ENCODE results near the gene RABL3.
"Not testable (repeated sequence)": the region's sequence is repeated elsewhere in the genome, so short reads cannot be mapped to it uniquely, and the experiment has no call there.

RABL3 gene

DNA sequence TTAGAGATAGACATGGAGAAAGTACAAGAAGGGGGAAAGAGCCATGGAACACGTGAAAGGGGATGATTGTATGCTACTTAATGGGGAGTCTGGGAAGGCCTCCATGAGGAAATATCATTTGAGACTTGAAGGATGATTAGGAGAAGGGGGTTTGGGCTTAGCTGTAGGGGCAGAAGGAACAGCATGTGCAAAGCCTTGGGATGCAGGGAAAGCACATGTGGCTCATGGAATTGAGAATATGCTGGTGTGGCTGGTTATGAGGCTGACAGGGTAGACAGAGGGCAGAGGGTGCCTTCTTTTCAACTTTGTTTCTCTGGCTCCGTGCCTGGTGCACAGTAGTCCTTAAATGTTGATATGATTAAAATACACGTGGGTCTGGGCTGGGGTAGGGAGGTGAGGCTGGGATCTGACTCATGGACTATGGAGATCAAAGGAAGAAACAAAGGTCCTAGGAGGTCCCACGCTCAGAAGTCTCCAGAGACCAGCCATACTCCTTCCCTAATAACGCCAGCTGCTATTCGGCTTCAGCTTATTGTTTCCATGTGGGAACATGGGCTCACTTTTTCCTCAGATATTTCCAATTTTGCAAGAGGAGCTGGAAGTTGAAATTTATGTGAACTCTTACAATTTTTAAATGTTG, 1.4 kb upstream of the RABL3 start:
- DNase-seq = no peak

DNA sequence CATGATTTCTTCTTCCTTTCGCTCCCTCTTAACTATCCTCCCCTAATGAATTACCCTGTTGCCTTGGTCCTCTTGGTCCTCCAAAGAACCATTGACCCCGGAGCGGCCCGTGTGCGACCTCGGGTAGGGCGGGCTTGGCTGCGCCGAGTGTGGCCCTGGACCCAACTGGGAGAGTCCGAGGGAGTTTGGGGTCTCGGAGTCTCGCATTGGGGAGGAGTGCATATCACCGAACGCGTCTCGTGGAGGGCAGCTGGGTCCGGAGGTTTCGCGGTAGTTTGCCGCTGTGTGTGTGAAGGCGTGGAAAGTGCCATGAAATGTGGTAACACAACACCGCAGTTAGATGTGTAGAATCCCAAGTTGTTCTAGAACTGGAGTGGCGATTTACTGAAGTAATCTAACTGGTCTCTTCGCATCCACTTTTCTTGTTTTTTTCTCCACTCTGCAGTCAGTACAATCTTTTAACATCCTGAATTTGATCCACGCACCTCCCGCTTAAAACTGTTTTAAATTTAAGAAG, 591 bp upstream of the RABL3 start:
- DNase-seq = no peak

DNA sequence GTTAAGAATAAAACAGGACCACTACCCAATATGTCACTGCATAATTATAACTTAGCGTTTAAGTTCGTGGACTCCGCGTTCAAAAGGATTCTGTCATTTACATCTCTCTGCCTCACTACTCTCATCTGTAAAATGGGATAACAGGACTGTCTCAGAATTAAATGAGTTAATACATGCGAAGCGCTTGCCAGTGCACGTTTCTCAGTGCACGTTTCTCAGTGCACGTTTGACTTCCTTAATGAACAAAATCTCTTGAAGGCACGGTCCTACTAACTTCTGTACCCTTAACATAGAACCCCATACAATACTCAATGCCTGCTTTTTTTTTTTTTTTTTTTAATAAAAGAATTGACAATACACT, 499 bp downstream of the RABL3 start:
- DNase-seq = peak; percentile 61

DNA sequence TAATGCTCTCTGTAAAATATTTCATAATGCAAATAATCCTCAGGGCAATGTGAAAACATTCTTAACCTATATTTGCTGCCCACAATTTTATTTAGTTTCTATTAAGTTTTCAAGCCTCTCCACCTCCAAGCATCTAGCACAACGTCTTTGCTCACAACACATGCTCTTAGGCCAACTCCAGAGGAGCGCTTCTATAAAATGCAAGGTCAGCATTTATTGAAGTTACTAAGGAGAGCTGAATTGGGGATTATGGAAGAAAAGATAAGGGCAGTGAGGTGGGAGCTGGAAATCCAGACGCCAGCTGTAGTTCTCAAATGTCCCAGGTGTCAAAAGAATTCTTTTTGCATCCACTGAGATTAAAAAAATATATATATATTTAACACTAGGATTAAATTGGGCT, 996 bp downstream of the RABL3 start:
- no peak for DNase-seq

DNA sequence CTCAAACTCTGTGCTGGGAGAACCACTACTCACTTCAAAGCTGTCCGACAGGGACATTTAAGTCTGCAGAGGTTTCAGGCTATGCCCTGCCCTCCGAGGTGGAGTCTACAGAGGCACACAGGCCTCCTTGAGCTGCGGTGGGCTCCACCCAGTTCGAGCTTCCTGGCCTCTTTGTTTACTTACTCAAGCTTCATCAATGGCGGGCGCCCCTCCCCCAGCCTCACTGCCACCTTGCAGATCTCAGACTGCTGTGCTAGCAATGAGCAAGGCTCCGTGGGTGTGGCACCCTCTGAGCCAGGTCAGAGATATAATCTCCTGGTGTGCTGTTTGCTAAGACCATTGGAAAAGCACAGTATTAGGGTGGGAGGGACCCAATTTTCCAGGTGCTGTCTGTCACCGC, 4.3 kb downstream of the RABL3 start:
- DNase-seq = not testable (repeated sequence)

DNA sequence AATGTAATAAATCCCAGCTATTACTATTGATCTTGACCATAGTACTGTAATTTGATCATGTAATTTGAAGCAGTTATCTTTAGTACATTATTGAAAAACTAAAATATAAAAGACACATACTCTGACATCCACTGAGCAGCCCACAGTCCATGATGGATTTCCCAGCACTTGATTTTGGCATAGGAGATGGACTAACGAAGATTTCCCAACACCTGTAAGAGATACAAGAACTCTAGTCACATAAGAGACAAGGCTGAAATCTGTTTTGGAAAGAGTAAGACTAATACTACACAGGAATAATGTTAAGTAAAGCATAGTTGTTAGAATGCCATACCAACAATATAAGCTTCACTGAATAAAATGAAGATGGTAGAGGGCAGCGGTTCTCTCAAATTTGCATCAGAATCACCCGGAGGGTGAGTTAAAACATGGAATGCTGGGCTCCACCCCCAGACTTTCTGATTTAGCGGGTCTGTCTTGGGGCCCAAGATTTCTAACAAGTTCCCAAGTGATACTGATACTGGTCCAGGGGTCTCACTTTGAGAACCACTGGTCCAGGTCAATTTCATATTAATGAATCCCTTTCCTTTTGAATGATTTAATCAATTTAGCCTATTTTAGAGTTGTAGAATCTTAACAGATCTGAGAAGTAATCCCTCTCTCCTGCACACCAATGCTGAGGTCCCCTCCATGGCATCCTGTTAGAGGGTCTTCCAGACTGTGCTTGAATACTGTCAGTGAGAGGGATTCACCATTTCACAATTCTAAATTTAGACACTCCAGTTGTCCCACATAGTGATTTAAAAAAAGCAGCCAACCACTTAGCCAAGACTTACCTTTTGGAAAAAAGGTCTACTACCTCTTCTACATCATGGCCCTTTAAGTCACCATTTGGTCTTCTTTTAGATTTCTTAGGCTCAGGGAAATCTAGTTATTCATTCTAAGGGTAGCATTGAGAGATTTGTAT, 11.5 kb downstream of the RABL3 start:
- DNase-seq = no peak

DNA sequence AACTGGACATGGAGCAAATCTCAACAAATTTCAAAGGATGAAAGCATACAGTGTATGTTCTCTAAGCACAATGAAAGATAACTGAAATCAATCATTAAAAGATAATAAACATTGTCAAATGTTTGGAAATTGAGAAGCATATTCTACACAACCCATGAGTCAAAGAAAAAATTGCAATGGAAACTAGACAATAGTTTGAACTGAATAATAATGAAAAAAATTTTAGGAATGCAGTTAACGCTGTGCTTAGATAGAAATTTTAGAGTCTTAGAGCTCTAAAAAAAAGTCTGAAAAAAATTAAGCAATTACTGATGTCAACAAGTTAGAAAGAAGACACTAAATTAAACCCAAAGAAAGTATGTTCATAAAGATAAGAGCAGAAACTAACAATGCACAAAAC, 15.5 kb downstream of the RABL3 start:
- DNase-seq = no peak

DNA sequence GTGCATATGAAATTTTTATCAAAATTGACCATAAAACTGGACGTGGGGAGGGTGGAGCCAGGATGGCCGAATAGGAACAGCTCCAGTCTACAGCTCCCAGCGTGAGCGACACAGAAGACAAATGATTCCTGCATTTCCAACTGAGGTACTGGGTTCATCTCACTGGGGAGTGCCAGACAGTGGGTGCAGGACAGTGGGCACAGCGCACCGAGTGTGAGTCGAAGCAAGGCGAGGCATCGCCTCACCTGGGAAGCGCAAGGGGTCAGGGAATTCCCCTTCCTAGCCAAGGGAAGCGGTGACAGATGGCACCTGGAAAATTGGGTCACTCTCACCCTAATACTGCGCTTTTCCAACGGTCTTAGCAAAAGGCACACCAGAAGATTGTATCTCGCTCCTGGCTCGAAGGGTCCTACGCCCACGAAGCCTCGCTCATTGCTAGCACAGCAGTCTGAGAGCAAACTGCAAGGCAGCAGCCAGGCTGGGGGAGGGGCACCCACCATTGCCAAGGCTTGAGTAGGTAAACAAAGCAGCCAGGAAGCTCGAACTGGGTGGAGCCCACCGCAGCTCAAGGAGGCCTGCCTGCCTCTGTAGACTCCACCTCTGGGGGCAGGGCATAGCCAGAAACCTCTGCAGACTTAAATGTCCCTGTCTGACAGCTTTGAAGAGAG, 23.0 kb downstream of the RABL3 start:
- DNase-seq = not testable (repeated sequence)

DNA sequence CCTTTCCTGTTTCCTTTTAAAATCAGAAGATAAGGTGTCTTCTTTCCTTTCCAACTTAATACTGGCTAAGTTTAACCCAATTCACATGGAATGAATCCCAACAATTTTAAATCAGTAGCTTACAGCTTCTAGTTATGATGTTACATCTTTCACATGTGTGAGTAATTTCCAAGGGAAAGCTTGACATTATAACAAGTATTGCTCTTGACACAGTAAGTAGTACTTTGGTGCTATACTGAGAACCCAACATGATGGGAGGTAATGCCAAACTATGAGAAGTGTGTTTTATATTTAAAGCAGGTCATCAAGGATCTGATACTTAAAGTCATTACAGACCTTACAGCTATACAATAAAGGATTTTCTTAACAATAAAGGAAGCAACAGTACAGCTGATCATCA, 29.1 kb downstream of the RABL3 start:
- no peak for DNase-seq

DNA sequence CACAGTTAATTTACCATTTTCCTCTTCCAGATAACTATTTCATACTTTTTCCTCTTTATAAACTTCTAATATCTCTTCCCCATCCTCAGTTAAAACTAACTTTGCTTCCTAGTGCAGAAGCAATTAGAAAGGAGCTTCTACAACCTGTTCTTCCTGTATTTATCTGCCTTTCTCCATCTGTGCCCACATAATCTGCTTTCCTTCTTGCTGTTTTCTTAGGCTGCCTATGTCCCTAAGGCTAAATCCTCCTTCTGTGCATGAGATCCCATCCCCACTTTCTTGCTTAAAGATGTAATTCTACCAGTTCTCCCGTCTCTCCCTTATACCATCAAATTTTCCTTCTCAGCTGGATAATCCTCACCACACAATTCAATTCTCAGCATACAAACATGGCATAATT, 31.9 kb downstream of the RABL3 start:
- DNase-seq = no peak

DNA sequence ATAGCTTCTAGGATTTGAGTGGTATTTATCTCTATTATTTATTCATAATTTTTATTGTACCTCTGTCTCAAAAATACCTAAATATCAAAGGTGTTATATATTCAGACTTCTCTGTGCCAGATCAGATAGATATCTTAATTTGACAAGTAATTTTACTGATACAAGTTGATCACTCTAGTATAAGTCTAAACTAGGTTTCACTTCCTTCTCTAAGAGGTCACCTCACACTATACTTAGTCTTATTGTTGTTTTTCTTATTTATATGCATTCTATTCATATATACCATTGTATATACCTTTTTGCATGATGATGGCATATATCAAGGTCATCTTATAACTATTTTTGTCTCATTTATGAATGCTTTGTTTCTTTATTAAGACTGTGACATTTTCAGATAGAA, 33.9 kb downstream of the RABL3 start:
- DNase-seq = no peak

DNA sequence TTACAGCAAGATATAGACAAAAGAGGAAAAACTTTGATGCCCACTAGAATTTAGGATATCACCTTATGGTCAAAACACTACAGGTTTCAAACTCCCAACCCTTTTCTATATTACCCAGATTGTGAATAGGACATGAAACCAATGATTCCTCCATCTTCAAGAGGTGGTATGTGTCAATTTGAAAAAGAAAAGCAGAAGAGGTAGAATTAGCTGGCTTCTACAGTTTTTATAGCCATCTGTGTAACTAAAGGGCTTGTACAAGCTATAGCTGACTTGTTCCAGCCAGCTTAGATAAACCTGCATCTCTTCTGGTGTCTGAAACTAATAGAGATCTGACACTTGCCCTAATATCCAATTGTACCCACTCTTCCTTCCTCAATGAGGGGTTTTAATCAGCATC, 35.4 kb downstream of the RABL3 start:
- DNase-seq = no peak

DNA sequence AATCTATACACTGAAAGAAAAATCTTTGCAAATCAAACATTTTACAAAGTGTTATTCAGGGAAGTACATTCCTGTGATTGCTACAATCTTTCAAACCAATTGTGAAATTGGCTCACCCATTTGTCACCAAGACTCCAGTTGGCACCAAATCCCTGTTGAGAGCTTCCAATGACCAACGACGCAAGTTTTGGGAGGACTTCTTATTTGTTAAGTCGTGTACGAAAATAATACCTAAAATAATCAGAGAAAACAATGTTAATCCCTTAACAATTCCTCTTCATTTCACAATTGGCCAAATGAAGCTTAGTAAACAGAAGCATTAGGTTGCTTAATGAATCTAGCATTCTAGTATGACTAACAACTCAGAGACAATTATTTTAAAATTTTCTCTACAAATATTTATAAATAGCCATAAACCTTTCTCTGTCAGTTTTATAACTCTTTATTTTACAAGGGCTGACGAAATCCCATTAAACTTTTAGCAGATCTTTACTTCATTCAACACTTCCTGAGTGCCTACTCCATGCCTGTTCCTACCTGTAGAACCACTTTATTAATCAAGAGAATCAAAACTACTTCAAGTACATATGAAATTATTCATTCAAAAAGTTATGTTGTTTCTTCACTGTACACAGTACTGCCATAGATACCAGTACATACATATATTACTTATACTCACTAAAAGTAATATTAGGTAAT, 36.3 kb downstream of the RABL3 start:
- DNase-seq = no peak

DNA sequence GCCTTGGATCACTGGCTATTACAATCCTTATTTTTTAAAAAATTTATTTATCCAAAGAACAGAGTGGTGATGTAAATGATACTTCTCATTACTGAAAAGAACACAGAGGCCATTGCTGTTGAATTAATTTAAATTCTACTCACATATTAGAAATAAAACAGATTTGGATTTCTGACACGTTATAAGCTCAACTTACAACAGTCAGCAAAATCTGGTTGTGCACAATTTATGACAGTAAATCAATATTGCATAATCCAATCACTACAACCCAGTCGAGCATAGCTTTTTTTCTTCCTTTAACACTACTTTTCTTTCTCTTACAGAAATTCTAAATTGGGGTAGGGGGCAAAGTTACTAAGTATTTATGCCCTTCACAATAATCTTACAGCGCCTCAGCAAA, 43.0 kb downstream of the RABL3 start:
- DNase-seq = no peak

DNA sequence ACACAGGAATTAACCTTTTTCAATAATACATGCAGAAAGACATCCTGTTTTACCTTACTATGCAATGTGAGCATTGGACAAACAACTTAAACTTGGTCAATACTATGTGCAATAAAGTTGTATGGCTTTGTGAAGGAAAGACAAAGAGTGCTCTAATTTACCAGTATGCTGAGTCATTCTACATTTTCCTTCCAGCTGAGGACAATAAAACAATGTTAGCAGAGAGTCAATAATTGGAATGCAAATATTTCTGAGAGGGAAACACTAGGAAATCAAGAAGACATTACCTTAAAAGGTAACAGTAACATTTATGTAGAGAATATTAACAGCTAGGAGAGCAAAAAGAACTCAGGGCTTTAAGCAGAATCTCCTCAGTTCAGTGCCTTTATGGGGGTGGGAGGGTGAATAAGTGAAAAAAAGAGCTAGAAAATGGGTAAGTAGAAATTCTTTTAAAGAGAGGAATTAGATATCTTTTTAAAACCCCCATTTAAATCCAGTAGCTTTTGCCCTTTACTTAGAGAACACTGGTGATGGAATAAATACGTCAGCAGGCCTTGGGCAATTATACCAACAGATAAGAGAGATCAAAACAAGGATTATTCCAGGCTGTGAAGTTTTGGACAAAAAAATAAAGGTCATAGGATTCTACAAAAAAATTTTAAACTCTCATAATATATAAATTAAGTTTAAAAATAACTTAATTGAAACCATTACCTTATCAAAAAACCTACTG, 48.7 kb downstream of the RABL3 start:
- no peak for DNase-seq

DNA sequence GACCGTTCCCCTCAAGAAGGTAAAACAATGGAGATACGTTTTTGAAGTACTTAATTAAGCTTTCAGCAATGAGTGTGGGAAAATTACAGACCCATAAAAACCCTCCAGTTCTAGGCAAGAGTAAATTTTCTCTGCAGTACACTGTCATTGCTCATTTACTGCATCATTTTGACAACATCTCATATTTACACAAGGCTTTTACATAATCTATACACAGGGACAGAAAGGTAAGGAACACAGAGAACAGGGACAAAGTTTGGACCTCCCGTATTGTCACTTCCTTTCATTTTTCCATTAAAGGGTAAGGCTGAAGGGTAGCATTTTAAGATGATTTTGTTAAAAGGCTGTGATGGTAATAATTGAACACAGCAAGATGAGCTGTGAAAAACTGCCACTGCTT, 52.9 kb downstream of the RABL3 start:
- no peak for DNase-seq

DNA sequence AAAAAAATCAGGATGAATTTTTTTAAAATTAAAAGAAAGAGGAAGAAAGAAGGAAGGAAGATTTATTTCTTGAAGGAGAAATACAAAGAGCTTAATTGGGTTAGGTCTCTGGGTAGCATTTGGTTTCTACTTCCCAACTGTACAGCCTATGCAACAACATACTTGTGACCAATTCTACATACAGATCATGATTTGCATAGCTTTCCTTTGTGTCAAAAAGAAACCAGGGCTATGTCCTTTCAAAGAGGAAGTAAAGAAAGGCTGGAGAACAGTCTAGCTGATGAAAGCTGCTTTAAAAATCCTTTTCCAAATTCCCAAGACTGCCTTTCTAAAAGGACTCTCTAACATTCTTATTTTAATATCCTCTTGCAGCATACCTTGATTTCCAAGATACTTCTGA, 54.2 kb downstream of the RABL3 start:
- no peak for DNase-seq

DNA sequence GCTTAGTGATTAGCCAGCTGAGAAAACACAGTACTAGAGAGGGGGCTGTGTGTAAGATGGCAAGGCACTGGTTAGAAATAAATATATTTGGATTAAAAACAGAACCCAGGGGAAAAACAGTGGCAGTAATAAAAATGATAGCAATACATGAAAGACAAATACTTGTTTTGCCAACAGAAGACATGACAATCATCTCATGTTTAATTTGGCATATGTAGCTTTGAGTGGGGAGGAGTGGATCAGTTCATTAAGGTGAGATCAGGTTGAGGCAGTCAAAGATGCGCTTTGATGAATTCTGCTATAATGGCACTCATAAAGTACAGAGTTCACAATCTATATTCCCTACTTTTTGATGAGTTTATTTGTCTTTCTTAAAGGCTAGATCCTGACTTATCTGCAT, 56.9 kb downstream of the RABL3 start:
- no peak for DNase-seq

DNA sequence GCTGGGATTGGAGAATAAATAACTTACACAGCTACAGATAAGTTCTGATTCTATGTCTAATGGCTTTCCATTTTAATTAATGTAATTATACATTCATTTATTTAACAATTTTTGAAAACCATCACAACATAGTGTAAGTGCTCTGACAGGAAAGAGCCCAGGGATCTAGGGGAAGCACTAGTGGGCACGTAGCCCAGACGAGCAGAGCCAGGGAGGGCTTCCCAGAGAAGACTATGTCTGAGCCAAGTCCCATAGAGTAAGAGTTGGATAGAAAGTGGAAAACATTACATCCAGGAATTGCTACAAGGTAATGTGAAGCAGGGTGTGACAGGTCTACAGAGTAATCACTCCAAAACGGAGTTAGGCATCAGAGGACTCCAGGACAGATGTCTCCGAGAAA, 57.4 kb downstream of the RABL3 start:
- no peak for DNase-seq

DNA sequence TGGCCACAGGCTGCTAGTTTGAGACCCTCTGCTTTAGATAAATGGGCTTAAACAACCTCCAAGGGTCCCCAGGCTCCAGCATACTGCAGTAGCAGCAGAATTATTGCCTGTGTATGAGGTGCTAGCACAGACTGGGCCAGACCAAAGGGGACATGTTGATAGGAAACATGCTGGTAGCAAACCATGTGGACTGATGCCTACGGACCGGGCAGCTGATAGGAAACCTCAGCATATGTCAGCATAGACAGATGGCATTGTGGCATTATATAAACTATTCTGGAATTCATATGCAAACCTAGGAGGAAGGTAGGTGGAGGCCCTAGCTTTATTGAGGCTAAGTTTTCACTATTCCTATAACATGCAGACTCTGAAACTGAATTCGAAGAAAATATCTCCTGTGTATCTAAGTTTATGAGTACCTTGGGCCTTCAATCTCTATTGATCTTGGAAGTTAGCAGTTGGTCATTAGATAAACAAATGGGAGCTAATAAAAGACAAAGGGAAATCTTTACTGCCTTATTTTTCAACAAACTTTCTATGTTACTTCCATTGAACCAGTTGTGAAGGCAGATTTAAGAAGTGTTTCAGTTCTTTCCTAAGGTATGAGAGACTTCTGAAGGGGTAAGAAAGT, 58.5 kb downstream of the RABL3 start:
- no peak for DNase-seq

DNA sequence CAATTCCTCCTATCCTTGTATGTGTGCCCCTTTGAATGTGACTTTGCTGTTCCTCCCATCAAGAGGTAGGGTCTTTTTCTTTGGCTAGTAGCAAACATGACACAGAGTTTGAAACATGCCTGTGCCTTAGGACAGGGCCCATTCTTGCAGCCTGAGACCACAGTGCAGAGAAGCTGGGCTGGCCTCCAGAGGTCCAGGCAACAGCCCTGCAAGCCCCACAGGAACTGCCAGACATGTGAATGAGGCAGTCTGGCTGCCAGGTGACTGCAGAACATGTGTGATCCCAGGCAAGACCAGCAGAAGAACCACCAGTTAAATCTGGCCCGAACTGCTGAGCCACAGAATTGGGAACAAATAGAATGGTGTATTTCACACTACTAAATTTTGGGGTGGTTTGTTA, 59.1 kb downstream of the RABL3 start:
- DNase-seq = no peak

DNA sequence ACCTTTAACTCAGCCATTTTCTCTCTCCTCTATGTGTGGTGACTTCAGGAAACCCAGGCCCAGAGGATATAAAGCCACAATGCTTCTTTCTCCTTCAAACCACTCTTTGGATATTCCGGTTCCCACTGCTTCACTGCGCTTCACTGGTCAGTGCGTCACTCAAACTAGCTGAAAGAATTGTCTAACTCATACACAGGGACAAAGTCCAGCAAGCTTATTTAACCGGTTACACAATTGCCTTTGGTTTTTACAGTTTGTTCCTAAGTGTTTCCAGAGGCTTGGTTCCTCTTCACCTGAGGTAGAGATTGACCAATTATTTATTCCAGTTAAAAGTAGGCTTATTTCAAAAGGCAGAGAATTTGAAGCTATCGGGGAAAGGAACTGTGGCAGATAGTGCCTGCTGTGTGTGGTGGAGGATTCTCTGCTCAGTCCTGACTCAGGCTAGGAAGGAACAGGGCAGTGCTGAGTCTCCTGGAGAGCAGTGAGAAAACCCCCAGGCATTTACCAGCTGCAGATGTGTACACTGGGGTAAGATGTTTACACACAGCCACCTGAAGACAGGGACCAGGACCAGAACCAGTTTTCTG, 60.1 kb downstream of the RABL3 start, which contains the start of gene HGD:
Gene HGD (minus strand): TSS at position 145 of the 587 bp plus-strand sequence. CDS start 128 bp downstream, at position 17.
- DNase-seq = no peak

Measured in NCI-H1694 treated with DMSO at 0.1 percent for 48 hours (cell line).